Activated CD4-positive, alpha-beta T cell treated with anti-CD3 and anti-CD28 coated beads for 4 hours (primary cell): ENCODE results near the gene AP3S2.
"Not testable (repeated sequence)": the region's sequence is repeated elsewhere in the genome, so short reads cannot be mapped to it uniquely, and the experiment has no call there.

Experiments
- DNase-seq, 2 donors: peaks; one replicate each; pipeline ENCODE4 v3.0.0-alpha.2; 2020

The AP3S2 gene

DNA sequence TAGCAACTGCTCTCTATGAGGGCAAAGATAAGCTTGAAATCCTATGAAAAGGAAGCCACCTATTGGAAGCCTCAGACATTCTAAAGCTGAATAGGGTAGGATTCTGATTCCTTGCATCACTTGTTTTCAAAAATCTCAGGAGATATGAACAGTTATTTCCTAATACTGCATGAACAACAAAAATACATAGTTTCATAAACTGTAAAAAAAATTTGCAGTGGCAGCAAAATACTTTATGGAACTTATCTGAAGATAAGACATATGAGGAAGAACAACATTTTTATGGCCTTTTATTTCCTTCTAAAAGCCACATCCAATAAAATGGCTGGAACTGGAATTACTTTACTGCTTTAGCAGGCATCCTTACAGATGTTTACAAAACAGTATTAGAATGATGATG is 29.9 kb downstream of the AP3S2 start:
- DNase-seq = no peak

DNA sequence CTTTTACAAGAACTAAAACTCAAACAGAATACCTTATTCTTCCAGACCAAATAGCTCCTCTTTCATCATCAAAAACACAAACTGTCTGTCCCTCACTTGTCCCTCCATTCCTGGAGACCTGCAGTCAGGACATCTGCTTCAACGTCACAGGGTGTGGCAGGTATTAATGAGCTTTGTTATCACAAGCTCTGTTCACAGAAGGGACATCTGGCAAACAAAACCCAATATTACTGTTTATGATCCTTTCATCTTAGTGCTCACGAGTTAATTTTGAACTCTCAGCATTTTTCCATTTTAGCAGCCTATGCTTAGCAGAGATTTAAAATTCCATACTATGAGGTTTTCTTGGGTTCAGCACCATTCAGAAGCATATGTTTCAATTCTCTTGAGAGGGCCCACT is 32.9 kb downstream of the AP3S2 start:
- no peak for DNase-seq

DNA sequence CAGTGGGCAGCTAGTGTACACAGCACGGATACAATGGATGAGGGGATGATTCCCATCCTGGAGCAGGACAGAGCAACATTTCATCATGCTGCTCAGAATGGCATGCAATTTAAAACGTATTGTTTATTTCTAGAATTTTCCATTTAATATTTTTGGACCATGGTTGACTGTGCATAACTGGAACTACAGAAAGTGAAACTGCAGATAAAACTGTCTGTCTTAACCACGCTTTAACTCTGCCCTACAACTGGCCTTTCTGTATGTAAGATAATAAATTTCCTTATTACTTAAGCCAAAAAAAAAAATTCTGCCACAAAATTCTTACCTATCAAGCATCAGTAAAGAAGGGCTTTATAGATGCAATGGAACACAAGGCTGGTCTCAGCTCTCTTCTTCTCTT is 33.4 kb downstream of the AP3S2 start:
- DNase-seq = no peak

DNA sequence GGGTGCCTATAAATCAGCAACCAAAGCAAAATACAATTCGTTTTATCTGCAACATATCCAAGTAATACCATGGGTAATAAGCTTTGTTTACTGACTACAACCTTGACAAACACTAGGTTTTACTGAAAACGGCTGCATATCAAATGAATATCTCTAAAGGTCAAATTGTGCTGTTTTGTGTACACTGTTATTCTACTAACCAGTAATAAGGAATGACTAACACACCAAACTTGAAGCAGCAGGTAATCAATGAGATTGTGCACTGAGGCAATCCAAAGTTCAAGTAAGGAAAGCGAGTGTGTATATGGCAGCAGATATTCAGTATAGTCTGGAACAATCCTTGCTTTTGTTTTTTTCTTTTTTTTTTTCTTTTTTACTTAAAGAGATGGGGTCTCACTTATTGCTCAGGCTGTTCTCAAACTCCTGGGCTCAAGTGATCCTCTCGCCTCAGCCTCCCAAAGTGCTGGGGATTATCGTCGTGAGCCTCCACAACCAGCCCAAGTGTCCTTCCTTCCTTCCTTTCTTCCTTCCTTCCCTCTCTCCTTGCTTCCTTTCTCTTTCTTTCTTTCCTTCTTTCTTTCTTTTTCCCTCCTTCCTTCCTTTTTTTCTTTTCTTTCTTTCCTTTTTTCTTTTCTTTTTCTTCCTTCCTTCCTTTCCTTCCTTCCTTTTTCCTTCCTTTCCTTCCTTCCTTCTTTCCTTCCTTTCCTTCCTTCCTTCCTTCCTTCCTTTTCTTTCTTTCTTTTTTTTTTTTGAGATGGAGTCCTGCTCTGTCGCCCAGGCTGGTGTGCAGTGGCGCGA is 34.9 kb downstream of the AP3S2 start:
- no peak for DNase-seq

DNA sequence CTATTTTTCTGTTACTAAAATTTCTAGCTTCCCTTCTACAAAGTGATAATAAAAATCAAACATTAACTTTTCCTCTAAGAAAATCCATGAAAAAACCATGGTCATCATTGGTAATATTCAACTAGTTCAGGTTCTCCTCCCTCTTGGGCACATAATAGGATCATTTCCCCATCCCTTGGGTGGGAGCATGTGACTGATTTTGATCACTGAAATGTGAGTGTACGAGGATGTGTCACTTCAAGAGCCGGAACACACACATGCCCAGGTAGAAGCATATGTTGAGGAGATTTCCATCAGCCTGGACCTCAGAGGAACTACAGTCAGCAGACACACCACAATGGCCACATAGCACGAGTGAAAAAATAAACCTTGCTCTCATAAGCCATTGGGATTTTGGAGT is 36.1 kb downstream of the AP3S2 start:
- no peak for DNase-seq

DNA sequence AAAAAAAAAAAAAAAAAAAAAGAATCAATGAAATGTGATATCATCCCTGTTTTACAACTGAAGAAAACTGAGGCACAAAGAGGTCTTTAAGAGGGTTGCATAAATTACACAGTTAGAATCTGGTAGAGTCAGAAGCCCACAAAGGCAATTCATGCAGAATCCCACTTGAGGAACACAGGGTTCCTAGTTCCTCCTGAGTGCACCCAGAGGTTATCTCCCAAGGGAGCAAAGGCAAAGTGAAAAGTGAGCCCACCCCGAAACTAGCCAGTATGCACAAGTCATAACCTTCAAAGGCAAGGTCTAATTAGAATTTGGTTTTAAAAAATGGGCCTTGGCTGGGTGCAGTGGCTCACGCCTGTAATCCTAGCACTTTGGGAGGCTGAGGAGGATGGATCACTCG is 37.8 kb downstream of the AP3S2 start:
- no peak for DNase-seq

DNA sequence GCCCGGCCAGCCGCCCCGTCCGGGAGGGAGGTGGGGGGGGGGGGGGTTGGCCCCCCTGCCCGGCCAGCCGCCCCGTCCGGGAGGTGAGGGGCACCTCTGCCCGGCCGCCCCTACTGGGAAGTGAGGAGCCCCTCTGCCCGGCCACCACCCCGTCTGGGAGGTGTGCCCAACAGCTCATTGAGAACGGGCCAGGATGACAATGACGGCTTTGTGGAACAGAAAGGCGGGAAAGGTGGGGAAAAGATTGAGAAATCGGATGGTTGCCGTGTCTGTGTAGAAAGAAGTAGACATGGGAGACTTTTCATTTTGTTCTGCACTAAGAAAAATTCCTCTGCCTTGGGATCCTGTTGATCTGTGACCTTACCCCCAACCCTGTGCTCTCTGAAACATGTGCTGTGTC is 38.9 kb downstream of the AP3S2 start:
- not testable (repeated sequence) for DNase-seq

DNA sequence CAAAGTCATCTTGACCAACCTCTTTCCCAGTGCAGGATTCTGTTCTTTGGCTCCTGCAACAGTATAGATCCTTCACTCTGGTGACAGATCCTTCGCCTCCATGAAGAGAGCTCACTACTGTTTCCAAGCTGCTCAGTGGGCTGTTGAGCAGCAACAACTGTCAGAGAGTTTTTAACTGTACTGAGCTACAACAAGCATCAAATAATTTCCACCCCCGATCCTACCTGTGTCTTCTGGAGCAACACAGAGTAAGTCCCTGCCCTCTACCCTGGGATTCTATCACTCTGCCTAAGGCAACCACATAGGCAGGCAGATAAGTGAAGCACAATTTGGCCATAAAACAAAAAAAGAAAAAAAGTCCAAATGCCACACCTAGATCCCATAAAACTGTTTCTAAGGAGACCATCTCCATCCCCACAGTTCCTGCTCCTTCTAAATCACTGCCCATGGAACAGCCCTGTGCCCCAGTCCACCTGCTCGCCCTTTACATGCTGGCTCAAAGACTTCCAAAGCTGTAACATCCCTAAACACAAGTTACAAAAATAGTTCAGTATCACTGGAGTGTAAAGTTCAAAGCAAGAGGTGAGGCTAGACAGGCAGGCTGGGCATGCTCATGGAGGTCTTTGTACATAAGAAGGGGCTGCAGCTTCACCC is 41.3 kb downstream of the AP3S2 start:
- no peak for DNase-seq

DNA sequence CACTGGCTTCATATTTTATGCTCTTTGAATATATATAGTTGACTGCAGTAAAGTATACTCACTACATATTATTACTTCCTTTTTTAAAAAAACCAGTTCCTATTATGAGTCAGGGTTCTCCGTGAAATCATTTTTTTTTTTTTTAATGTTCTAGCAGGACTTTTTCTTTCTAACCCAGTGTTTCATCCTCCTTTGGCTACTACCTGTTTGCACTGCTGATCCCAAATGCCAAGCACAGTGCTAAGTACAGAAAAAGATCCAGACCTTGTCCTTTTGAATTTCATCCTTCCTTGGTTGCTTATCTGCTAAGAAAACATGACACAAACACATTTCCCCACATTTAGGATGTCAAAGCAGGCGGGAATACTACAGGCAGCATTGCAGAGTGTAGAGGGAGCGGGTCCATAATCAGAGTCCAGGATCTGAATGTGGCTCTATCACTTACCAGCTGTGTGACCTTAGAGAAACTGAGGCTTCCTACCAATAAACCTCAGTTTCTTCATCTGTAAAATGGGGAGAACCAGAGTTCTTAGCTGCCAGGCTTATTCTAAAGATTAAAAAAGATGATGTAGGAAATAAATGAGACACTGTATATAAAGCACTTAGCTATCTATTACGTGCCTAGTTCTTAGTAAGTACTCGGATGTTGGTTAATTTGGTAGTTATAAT is 42.0 kb downstream of the AP3S2 start:
- DNase-seq = no peak

DNA sequence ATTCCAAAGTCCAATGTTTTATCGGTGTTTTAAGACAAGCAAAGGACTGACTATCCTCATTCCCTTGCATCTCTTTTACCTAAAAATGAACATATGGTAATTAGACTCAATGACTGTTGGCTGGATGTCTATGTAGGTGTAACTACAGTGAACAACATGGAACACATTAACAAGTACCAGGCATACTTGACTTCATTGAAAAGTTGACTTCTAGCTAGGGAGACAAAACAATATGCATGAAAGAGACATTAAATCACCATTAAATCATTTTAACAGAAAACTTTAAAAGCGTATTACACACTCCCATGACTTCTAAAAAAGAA is 44.9 kb downstream of the AP3S2 start:
- DNase-seq = no peak

DNA sequence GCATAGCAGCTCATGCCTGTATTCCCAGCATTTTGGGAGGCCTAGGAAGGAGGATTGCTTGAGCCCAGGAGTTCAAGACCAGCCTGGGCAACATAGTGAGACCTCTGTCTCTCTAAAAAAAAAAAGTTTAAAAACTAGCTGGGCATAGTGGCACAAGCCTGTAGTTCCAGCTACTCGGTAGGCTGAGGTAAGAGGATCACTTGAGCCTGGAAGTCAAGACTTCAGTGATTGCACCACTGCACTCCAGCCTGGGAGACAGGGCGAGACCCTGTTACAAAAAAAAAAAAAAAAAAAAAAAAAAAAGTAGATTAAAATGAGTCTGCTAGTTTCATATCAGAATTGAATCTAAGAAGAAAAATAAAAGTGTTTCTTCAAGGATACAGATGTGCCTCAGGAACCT is 46.7 kb downstream of the AP3S2 start:
- no peak for DNase-seq

DNA sequence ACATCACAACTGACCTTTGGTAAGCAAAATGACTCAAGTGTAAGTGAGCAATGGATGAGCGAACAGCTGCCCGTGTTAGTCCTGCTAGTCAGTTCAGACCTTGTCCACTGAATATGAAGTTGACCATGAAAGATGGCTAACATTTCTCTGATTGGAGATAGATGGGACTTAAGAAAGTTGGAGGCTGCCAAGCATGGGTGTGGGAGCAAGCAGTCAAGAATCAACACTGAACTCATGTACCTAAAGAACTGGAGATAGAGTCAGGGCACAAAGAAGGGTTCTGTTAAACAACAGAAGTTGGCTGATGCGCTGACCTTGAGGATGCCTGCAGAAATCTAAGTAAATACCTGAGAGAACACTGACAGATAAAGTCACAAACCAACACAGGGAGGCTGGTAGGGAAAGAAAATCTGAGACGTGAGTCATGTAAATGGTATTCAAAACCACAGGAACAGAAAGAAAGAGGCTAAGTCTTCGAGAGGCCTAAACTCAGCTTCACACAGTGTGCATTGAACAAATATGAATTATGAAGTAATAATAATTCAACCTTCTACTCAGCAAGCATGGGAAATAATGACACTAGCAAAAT is 48.4 kb downstream of the AP3S2 start:
- DNase-seq = no peak

DNA sequence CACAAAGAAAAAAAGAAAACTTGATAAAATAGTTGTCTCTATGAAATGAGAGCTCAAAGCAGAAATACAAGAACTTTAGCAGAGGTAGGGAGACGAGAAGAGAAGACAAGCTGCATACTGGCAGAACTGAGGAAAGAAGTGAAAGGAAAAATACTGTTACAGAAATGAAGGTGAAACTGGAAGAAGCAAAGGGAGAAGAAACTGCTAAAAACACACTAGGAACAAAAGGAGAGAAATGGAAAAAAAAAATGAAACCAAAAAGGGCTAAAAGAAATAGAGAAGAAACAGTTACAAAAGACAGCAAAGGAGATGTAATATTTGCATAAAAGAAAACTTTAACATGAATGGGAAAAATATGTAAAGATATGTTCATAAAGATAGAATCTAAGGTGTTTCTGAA is 51.8 kb downstream of the AP3S2 start:
- no peak for DNase-seq

DNA sequence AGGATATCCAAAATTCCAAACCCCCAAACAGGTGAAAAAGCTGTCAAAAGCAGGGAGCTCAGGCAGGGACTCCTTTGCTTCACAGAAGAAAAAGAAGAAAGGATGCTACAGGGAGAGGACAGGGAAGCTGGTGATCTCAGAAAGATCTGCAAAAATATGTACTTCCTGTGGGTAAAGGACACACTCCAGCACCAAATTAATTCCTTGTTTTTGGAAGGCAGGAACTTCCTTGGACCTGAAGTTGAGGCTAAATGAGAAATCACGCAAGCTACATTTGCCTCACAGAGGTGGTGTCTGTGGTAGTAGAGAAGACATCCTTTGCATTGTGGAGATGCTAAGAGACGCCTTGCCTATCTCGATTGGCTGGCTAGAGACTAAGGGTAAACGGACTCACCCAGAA is 52.5 kb downstream of the AP3S2 start:
- DNase-seq = no peak

DNA sequence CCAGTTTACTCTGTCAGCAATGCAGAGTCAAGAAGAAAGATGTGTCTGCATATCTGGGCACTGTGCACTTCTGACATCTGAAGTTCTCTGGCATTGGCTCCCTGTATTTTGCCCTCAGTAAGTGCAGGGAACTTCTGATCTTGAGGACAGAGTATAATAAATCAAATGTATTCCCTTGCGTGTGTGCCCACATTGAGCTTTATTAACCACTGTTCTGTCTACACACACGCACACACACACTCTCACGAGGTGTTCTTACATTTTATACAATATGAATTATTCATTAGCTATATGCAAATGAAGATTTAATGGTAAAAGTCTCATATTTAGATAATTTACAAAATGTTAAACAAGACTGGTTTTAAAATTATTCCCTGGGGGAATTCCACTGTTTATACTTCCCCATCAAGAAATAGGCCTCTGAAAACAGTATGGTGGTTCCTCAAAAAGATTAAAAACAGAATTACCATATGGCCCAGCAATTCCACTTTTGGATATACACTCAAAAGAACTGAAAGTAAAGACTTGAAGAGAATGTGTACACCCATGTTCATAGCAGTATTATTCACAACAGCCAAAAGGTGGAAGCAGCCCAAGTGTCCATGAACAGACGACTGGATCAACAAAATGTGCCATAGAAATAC is 54.5 kb downstream of the AP3S2 start:
- no peak for DNase-seq

DNA sequence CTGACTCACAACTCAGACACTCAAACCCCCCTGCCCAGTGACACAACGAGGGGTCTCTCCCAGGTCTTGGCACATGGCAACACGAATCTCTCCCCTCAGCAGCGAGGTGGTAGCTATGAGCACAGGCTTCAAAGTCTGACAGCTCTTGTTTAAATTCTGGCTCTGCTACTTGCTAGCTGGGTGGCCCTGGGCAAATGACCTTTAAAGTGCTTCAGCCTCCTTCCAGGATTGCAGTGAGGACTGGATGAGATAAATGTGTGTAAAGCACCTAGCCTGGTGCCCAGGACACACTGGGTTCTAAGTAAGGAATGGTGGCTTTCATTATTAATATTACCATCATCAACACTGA is 56.0 kb downstream of the AP3S2 start:
- DNase-seq = no peak

DNA sequence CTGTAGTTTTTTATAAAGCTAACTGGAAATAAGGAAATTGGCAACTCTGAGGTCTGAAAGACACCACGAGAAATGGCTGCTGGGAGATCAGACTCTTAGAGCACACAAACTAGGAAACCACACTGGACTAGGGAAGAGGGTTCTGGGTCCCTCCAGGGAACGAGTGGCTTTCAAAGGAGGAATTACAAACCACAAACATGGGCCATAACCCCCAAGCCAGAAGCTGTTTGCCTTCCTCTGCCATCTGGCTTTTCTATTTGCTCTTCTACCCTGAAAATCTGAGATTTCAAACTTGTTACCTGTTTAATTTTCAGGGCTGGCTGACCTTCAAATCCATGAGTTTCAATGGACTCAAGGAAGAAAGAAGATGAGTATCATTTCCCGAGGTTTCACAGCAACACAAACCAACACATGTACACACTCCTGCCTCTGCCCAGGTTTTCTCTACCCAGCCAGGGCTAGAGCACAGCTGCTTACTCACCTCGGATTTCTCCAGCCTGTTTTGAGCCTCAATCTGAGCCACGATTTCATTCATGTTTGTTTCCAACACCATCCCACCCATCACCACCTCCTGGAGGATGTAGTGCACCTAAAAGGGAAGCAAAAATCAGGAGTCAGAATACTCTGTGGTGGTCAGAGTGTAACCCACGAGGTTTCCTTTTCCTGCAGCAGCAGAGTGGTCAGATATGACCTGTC is 56.5 kb downstream of the AP3S2 start:
- no peak for DNase-seq

DNA sequence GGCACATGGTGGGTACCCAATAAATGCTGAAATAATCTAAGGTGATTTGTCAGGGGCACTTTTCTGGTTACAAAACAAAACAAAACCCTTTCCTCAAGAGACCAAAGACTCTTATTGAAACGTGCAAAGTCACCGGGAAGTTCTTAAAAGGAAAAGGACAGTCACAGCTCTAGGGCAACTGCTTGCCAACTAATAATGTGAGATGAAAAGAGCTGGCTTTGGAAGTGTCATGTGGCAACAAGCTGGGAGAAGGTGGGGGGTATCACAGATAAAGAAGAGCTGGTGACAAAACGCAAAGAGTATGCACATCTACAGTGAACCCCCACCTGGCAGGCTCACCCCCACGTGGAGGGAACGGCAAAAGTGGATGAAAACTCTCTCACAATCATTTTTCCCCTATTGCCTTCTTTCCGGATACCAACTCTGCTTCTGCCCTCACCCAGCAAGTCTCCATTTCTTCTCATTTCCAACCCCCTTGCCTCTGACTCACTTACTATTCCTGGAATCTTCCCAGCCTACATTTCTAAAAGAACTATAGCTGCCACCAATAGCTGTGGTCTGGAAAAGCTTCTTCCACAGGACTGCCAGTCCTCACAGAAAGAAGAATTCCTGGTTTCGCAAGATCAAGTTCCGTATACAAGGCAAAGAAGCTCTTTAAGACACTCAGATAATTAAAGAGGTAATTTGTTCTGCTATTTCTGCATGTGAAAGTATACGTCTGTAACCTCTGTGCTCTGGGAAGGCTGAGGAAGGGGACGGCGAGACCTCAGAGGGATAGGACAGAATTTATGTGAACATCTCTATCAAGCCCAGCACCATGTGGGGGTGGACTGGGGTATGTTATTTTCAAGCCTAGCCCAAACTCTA is 57.3 kb downstream of the AP3S2 start:
- no peak for DNase-seq

DNA sequence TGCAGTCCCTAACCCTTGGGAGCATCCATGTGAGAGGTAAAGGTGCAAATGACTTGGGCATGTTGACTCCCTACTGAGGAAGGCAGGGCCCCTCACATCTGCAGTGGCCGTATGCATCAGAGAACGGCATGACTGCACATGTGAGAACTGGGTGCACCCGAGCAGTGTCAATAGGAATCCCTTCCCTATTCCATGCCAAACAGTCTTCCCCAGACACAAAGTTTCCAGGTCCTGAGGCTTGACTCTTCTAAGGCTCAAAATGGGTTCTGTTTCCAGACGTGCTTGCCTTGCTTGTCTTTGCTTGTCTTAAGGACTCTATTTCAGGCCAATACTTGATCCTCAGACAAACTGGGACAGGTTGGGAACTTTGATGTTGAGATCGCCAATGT is 58.6 kb downstream of the AP3S2 start:
- DNase-seq = no peak

DNA sequence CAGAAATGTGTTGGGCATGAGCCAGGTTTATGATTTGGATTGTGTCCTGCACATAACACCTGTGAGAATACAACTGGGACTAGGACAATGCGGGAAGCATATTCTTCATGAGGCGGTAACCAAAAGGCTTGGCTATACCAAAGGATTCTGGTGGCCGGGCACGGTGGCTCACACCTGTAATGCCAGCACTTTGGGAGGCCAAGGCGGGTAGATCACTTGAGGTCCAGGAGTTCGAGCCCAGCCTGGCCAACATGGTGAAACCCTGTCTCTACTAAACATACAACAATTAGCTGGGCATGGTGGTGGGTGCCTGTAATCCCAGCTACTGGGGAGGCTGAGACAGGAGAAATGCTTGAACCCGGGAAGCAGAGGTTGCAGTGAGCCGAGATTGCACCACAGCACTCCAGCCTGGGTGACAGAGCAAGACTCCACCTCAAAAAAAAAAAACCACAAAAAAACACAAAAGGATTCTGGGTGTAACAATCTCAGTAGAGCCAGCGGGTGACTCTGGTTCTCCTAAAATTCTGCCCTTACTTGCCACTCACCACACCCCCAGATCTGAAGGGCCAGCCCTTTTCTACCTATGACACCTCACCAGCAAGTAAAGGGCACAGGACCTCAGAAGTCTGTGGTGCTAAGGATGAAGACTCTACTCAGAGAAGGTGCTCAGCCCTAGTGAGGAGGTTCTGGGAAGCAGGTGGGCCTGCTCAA is 59.2 kb downstream of the AP3S2 start:
- not testable (repeated sequence) for DNase-seq

DNA sequence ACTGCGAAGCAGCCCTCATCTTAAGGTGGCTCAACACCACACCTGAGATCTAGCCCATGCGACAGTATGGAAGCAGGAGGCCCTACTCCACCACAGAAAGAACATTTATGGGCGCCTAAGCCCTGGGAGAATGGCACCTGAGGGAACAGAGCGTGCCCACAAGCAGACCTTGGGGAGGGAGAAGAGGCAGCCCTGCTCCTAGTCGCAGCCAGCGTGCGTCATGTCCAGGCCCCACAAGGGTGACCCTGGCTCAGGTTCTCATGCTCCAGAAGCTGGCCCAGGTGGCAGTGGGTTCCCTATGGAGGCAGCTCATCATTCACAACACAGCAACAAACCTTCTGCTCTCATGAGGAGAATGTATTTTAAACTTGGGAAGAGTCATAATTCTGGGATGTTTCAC is 59.8 kb downstream of the AP3S2 start:
- no peak for DNase-seq
